SKM-1 (cell line): Measurements from ENCODE around the gene RALGPS1.
"Not testable (repeated sequence)": the region's sequence is repeated elsewhere in the genome, so short reads cannot be mapped to it uniquely, and the experiment has no call there.

Experiments used
- DNase-seq: peaks from one replicate; lab custom pipeline; 2025; ENCODE audit not compliant: unreplicated experiment; lab: John Stamatoyannopoulos, UW

RALGPS1 gene

DNA sequence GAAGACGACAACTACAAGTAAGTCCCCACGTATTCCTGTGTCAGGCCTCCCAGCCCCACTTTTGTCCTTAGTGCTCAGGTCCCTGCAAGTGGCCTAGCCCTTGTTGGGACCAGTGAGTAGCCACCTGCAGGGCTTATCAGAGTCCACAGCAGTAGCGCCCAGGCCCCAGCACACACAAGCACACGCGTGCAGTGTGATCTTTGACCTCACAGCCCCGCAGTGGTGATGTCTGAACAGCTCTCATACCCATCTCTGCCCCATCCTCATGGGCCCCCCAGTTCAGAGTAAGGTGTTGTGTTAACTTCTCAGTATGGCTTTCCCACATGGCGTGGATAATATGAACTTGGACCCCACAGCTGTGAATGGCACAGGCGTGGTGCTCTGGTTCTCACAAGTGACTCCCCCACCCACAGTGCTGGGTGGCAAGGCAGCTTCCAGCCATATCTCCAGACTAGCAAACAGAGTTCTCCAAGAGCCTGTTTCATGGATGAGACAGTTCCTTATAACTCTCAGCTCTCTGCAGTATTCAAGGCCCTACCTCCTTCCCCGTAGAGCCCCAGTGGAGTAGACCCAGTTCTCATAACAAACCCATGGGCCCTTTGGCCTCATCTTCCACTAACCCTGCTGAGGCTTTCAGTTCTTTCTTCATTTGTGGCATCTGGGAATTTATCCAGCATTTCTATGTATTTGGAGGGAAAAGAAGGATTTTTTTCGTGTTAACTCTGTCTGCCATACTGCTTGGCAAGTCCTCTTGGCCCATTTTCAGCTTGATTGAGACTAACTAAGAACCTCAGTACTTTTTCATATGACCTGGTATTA lies 254.4 kb downstream of the RALGPS1 start:
- no peak for DNase-seq

DNA sequence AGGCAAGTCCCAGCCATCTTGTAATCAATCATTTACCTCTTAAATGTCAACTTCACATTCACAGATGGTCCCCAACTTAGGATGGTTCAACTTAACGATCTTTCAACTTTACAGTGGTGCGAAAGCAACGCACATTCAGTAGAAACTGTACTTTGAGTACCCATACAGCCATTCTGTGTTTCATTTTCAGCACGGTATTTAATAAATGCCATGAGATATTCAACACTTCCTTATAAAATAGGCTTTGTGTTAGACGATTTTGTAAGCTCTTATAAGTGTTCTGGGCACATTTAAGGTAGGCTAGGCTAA lies 254.9 kb downstream of the RALGPS1 start:
- DNase-seq: no peak

- no peak for DNase-seq
Measured at GRCh38 chr9:127170103-127170502, 255.5 kb downstream of the RALGPS1 start.

GRCh38 chr9:127170652-127171051 lies 256.1 kb downstream of the RALGPS1 start:
- DNase-seq: no peak

DNA sequence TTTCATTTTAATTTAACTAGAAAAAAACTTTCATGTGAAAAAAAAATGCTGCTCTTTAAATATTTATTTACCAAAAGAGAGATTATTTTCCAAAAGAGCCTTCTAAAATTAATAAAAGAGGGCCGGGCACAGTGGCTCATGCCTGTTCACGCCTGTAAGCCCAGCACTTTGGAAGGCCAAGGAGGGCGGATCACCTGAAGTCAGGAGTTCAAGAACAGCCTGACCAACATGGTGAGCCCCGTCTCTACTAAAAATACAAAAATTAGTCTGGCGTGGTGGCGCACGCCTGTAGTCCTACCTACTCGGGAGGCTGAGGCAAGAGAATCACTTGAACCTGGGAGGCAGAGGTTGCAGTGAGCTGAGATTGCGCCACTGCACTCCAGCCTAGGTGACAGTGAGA lies 256.8 kb downstream of the RALGPS1 start:
- not testable (repeated sequence) for DNase-seq

DNA sequence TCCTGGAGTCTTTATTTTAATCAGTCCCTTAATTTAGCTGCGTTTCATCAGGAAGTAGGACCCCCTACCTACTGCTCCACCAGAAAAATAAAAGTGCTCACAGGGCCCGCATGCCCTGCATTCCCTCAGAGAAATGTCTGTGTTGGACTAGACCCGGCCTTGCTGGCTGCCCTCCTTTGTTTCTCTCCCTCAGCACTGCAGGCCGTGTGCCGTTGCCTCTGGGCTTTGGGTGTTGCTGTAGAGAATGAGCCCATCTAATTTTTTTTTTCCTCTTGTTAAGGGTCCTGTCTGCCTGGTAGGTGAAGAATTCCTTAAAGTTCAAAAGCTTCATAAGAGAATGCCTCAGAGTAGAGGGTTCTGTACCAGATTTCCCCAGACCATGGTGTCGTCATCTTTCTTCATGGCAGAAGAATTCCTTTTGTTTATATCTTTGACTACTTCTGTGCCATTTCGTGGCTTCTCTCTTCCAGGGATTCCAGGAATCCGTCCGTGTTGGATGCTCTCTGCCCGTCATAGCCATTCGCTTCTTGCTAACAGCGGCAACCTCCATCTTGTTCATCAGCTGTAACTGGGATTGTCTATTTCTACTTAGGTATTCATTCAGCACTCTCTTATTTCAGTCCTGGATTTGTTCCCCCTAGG lies 257.6 kb downstream of the RALGPS1 start:
- no peak for DNase-seq

DNA sequence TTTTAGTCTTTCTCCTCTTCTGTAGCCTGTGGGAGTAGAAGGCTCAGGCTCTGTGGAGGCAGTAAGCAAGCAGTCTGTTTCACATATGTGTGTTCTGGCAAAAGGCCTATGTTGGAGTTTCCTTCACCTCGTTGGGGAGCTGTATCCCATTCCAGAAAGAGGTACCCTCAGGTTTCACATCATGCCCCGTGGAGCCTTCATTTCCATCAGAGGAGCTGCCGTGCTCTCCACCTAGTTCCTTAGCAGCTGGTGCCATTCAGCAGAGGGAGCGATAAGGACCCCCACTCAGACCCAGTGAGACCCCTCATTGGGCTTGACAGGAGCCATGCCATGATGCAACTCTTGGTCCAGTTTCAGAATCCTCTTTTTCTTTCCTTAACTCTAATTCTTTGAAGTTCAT lies 258.5 kb downstream of the RALGPS1 start:
- no peak for DNase-seq

- no peak for DNase-seq
Measured at GRCh38 chr9:127174386-127175318, 260.1 kb downstream of the RALGPS1 start.

DNA sequence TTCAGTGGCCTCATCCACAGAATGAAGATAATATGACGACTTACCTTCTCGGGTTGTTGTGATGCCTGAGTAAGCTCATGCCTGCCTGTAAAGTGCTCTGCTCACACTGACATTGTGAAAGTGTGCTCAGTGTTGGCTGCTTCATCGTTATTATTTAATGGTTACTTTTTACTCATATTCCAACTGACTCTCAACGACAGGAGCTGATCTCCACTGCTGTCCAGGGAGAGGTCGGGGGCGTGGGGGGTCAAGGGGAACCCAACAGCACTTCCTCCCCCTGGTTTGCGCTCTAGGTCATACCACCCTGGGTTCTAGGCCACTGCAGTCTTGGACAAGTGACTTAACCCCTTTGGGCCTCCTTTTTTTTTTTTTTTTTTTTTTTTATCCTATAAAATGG lies 260.7 kb downstream of the RALGPS1 start:
- no peak for DNase-seq

DNA sequence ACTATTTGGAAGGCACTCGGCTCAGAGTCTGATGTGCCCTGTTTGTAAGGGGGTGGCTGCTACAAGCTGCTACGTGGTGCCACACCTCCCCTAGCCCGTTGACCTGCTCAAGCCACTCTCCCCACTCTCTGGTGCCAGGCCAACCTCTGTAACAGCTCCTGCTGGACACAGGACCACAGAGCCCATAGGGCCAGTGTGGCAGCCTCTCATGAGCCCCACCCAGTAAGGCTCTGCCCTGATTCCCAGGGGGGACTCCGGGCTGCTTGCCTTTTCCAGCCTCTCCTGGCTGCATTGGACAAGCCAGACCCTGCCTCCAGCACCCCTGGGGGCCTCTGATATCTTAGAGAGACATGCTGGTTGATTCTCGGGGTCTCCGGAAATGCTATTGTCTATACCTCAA lies 261.2 kb downstream of the RALGPS1 start:
- DNase-seq: no peak

DNA sequence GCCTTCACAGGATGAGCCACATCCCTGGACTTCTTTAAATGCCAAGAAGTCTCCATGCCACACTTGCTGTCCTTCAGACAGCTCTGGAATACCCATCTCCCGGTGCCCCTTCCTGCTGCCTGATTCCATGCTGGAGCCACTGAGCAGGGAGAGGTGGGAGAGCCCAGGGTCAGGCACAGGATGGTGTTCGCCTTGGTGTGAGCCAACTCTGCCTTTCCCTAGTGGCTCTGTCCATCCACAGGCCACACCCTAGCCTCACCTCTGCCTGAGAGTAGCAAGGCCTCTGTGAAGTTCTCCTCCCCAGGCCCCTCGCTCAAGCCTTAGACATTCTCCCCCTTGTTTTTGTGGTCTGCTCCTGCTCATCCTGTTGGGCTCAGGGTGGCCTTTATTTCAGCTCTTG lies 262.0 kb downstream of the RALGPS1 start:
- no peak for DNase-seq

GRCh38 chr9:127177231-127177630 lies 262.6 kb downstream of the RALGPS1 start:
- DNase-seq: no peak

- DNase-seq: no peak
Measured at GRCh38 chr9:127177665-127178265, 263.2 kb downstream of the RALGPS1 start.

DNA sequence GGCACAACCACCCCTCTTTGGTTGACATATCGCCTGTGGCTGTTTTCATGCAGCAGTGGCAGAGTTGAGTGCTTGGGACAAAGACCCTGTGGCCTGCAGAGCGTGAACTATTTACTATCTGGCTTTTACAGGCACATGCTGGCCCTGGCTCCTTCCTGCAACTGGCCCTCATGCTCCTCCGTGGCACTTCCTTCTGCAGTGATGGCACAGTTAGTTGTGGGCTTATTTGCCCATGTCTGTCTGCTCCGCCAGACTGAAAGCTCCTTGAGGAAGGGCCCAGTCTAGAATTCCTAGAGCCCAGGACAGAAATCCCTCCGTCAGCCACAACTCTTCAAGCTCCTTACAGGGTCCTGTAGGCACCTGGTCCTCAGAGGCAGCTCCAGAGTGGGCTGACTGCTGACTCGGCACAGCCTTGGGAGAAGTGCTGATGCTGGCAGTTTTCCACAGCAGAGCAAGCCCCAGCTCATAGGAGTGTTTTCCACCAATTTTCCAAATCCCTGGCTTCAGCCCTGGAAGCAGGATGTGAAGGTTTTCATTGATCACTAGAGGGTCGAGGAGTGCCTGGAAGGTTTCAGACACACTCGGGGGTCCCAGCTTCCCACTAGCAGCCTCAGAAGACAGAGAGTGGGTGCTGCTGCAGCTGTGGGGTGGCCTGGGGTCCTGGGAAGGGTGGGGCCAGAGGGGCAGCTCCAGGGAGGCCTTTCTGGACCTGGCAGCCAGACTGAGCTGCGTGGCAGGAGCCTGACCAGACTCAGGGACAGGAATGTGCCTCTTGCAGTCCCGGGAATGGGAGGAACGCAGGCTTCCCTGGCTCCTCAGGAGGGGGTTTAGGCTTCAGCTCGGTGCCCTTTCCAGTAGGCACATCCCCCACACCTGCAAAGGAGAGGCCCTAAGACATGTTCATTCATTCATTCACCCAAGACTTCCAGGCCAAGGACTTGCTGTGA lies 264.4 kb downstream of the RALGPS1 start:
- DNase-seq: no peak

GRCh38 chr9:127179633-127180441 lies 265.3 kb downstream of the RALGPS1 start:
- DNase-seq: no peak

DNA sequence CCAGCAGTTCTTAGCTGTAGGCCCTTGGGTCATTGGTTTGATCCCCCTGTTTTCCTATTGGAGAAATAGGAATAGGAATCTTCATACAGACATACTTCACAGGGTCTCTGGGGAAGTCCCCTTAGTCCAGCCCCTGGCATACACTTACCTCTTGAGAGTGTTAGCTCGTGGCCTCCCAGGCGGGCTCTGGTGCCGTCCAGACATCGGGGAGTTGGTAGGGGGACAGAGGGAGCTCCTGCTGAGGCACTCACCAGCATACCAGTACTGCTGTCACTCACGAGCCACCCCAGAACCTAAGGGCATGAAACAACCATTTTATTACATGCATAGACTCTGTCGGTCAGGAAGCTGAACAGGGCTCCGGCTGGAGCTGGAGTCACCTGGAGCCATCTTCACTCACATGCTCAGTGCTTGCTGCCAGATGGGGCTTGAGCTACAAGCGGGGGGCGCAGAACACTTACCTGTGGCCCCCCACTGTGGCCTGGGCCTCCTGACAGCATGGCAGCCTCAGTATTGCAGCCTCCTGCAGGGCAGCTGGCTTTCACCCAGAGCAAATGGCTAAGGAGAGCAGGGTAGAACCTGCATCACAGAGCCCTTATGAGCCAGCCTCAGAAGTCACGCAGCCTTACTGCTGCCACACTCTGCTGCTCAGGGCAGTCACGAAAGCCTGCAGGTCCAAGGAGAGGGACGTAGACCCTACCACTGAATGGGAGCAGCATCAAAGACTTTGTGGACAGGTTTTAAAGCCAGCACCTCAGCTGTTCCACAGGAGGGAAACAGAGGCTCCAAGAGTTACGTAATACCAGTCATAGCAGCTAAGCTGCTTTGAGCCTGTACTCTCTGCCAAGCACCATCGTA lies 266.1 kb downstream of the RALGPS1 start:
- DNase-seq: no peak

DNA sequence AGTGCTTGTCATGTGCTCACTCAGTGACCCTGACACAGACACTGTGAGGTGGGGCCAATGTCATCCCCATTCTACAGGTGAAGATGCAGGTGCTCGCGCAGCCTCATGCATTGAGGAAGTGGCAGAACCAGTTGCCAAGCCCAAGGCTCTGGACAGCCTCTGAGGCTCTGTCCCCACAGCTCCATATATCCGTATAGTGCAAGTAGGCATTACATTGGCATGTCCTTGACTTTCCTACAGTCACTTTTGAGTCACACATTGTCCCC lies 266.7 kb downstream of the RALGPS1 start:
- DNase-seq: no peak

GRCh38 chr9:127181595-127182190 lies 267.1 kb downstream of the RALGPS1 start:
- DNase-seq: no peak
